Mesenteric fat pad (tissue), 1 donor: ENCODE measurements around the gene ABCA13. TPM values are rescaled to one million over a fixed set of nuclear protein-coding genes. Genes with fewer than 3 reads are reported as not detected.

Source experiments
- DNase-seq: peaks from one replicate; pipeline ENCODE4 v3.0.0-alpha.2; 2020; ENCODE audit warnings: low spot score
- total RNA-seq: library from RNA; stranded (reverse); fragmentation: NEBNext Ultra II Directional; extraction: Animal tissue kit (Norgen Biotek cat#: 25700); gene quantifications from one replicate; pipeline ENCODE4 v1.2.1, GENCODE V29; 2021
- donor health status: DM: yes; HTN: yes; CAD: no.

ABCA13 gene
- total RNA-seq, 1 donor from 2014 or later = 0.67 TPM

GRCh38 chr7:48244864-48245271 is 73.6 kb downstream of the ABCA13 start:
- DNase-seq = no peak

GRCh38 chr7:48245751-48246472 is 74.7 kb downstream of the ABCA13 start:
- no peak for DNase-seq

- no peak for DNase-seq
Measured at GRCh38 chr7:48249166-48249565, 77.9 kb downstream of the ABCA13 start.

DNA sequence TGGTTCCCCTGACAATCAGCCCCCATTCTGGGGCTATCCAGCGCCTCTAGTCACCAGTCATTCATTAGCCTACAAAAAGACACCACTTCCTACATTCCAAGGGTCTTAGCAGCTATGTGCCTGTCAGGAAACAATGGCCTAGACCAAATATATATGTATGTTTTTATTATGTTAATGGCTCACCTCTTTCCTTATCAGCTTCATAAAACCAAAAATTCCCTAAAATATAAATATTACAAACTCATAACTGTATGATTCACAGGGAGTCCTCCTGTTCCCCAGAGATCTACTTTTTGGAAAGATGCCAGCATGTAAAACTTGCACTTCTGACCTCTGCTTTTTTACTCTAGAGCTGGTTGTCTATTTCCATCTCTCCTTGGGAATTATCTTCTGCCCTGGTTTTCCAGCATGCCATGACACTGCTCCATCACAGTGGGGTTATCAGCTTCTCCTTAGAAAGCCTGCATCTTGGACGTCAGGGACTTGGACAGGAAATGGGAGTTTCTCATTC is 79.2 kb downstream of the ABCA13 start:
- DNase-seq = no peak

DNA sequence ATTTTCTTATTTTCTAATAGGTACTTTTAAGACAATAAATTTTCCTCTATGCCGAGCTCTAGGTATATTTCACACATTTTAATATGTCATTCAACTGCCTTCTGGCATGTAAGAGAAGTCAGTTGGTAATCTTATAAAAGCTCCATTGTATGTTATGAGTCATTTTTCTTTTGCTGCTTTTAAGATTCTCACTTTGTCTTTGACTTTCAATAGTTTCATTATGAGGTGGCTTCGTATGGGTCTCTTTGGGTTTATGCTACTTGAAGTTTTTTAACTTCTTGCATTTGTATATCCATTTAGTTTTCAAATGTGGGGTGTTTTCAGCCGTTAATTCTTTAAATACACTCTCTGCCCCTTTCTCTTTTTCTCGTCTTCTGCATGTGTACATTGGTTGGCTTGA is 80.5 kb downstream of the ABCA13 start:
- DNase-seq = no peak

- DNase-seq = no peak
Measured at GRCh38 chr7:48252995-48253394, 81.7 kb downstream of the ABCA13 start.

DNA sequence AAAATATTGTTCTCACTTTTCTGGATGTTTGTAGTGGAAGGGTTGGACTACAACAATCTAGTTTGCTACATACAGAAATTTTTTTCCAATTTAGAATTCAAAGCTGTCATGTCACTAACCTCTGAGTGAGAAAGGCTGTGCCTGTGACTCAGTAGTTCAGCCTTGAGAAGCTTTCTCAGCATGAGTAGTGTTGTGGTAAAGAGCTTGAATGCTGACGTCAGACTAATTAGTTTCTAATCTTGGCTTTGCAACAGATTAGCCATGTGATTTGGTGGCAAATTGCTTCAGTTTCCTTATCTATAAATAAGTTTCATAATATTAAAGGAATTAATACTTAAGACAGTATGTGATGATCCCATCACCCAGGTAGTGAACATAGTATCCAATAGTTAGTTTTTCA is 83.8 kb downstream of the ABCA13 start:
- no peak for DNase-seq

GRCh38 chr7:48259463-48260280 is 88.4 kb downstream of the ABCA13 start:
- no peak for DNase-seq

- no peak for DNase-seq
Measured at GRCh38 chr7:48261696-48262095, 90.4 kb downstream of the ABCA13 start.

GRCh38 chr7:48262606-48263310 is 91.5 kb downstream of the ABCA13 start:
- no peak for DNase-seq

DNA sequence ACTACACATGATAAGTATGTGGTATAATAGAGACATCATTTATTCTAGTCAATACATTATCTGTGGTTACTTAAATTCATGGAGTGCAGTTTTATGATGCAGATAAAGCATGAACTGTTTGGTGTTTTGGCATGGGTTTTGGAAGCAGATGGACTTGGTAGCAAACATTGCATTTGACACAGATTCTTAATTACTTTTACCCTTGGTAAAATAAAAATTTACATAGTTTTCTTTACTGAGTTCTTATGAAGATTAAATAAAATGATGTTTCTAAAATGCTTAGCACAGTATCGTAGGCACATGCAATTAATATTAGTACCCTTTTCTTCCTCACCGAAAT is 92.0 kb downstream of the ABCA13 start:
- DNase-seq = no peak

DNA sequence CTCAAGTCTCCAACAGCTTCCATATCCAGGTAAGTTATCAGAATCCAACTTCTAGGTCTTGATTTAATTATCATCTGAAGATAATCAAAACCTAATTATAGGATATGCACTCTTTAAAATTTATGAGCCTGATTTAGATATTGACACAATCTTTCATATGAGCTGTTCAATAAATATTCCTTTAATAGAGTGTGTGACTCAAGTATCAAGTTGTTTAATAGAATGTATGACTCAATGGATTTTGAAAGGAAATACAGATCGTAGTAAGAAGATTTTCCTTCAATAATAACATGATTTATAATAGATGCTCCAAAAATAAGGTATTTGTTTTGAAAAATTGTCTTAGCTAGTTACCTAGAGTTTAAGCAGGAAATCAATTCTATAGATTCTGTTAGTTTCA is 97.8 kb downstream of the ABCA13 start:
- DNase-seq = no peak

DNA sequence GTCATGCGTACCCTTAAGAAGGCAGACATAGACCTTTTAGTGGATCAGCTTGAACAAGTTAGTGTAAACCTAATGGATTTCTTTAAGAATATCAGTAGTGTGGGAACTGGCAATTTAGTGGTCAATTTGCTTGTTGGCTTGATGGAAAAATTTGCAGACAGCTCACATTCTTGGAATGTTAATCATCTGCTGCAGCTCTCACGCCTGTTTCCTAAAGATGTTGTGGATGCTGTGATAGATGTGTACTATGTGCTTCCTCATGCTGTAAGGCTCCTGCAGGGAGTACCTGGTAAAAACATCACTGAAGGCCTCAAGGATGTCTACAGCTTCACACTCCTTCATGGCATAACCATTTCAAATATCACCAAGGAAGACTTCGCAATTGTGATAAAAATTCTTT is 103.4 kb downstream of the ABCA13 start:
- no peak for DNase-seq

- DNase-seq = no peak
Measured at GRCh38 chr7:48279420-48279819, 108.2 kb downstream of the ABCA13 start.

- no peak for DNase-seq
Measured at GRCh38 chr7:48280100-48280499, 108.8 kb downstream of the ABCA13 start.

DNA sequence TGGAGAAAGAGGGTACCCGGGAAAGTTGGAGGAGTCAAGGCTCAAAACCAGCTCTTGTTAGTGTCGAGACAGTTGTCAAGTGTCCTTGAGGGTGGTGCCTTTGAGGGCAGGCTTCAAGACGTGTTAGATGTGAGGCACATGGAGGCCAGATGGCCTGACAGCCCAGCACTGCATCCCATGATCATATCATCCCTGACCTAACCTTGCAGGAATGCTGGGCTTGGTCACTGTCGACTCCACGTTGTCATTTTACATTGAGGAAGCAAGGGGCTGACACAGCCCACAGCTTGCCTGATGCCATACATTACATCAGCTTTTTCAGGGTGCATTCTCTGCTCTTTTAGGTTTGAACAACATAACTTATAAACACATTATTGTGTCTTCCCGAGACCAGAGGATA is 114.1 kb downstream of the ABCA13 start:
- no peak for DNase-seq

GRCh38 chr7:48286836-48287235 is 115.6 kb downstream of the ABCA13 start:
- DNase-seq = no peak

DNA sequence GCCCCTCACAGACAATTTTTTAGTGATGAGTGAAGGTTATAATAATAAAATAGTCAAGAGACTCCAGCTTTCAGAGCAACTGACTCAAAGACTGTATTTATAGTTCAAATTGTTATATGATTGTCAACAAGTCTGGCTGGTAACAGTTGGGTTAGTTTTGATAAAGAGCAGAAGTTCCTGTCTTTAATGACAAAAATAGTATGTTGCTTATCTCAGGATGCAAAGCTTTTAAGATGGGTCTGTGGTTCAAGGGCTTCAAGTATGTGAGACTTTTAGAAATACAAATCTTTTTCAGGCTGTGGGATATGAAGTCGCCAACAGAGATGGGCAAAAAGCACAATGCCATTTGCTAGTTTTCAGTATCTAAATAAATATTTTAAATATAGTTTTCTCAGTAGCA is 118.4 kb downstream of the ABCA13 start:
- DNase-seq = no peak

- no peak for DNase-seq
Measured at GRCh38 chr7:48292949-48293348, 121.7 kb downstream of the ABCA13 start.

DNA sequence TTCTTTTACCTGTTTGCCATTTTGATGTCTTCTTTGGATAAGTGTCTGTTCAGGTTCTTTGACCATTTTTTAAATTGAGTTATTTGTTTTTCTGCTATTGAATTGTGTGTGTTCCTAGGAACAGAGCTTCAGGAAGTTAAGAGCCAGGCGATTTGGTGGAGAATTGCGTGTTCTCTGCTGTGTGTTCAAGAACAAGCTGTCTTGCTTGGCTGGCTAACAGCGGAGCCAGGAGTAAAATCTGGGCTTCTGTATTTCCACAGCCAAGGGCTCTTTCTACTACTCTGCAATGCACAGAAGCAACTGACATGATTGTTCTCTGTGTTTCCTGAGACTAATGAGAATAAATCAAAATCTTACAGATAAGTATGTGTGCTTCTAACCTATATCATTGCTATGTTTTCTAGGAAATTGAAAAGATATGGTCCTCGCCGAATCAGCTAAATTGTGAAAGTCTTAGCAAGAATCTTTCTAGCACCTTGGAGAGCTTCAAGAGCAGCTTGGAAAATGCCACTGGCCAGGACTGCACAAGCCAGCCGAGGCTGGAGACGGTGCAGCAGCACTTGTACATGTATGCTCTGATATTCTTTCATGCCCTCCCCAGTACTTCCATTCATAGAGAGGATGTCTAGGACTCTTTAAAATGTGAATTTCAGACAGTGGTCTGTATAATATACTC is 124.2 kb downstream of the ABCA13 start:
- no peak for DNase-seq

DNA sequence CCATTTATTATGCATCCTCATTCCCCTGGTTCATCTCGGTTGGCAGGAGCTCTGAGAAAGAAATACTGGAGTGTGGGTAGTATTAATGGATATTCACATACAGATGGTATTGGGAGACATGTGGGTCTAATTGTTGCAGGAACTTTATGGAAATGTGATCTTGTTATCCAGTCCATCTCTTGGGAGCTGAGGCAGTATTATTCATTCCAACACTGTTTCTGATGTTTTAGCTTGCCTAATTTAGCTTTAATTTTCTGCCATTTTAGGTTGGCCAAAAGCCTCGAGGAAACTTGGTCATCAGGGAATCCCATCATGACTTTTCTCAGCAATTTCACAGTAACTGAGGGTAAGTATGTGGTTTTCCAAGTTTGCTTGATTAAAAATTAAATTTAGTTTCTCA is 125.7 kb downstream of the ABCA13 start:
- no peak for DNase-seq
